NCI-H1417 treated with DMSO at 0.1 percent for 48 hours (cell line): ENCODE results near the gene LRRC31.

Experiments
- DNase-seq: peaks from one replicate; lab custom pipeline; 2025; lab: John Stamatoyannopoulos, UW

The LRRC31 gene

DNA sequence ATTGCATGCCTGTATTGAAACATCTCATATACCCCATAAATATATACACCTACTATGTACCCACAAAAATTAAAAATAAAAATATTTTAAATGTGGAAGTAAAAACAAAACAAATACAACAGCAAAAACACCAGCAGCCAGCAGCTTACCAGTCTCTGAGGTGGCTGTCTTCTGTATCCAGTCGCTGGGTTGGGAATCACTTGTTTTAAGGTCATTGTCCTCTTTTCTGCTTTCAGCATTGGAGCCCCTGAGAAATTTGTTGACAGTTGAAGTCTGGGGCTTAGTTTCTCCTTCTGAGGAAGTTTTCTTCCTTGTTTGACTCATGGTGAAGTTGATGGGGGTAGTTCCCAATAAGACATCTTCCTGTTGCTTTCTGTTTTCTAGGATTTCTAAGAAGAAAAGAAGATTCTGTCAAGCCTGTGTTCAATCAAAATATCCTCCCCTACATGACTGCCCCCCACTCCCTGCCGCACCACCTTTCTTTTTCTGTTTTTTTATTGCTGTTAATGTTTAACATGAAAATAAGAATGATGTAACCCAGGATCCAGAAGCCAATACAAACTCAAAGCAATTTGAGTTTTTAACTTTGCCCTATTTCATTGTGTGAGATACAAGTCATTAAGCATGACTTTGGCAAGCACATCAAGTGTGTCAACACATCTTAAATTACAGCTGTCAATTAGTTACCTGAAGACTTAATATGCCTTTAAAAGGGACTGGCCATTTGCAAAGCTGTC is at the start of gene LRRC31:
Gene LRRC31, minus strand, starts transcription at position 452 of the 737 bp plus-strand sequence. Its CDS starts 128 bp downstream, at position 324.
- no peak for DNase-seq

GRCh38 chr3:169914321-169914720 is 44.6 kb upstream of the LRRC31 start:
- no peak for DNase-seq

- no peak for DNase-seq
Observed at GRCh38 chr3:169913323-169913722, 43.6 kb upstream of the LRRC31 start.

DNA sequence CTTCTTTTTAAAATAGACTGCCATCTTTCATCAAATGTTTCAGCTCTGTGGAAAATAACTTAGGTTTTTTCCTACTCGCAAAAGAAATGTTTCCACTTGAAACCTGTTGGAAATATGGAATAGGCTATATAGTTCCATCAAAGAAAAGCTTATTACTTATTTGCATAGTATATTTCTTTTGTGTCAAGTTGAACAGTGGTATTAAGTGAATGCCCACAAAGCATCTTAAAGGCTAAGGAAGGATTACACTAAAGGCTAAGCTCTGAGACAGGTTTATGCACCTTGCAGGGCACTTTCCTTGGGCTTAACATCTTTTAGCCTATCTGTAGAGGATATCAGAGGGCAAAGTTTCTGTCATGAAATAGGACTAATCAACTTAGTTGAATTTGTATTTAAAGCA is 41.5 kb upstream of the LRRC31 start, which contains the start of gene SAMD7:
Gene SAMD7, plus strand, starts transcription at position 301 of the 400 bp plus-strand sequence. CDS start 7,927 bp downstream, outside the sequence.
- DNase-seq: no peak

DNA sequence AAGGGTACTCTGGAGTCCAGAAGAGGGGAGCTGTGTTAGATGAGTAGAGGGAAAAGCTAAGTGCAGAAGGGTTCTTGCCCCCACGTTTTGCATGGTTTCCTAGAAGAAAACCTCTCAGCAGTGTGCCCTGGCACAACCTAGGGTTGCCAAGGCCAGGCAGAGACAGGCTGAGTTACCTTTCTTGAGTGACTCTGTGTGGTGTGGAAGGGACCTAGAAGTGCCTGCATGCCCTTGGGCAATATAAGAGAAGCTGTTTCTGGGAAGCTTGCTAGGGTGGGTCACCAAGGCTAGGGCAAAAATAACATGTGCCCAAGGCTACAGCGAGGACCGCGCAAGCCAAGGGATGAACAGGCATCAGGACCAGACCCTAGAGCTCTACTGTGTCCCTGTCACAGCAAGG is 38.2 kb upstream of the LRRC31 start:
- DNase-seq: no peak

- DNase-seq: no peak
Observed at GRCh38 chr3:169907476-169907875, 37.7 kb upstream of the LRRC31 start.

GRCh38 chr3:169905404-169905803 is 35.7 kb upstream of the LRRC31 start:
- no peak for DNase-seq

GRCh38 chr3:169901453-169901852 is 31.7 kb upstream of the LRRC31 start:
- no peak for DNase-seq

GRCh38 chr3:169897284-169897683 is 27.5 kb upstream of the LRRC31 start:
- no peak for DNase-seq

DNA sequence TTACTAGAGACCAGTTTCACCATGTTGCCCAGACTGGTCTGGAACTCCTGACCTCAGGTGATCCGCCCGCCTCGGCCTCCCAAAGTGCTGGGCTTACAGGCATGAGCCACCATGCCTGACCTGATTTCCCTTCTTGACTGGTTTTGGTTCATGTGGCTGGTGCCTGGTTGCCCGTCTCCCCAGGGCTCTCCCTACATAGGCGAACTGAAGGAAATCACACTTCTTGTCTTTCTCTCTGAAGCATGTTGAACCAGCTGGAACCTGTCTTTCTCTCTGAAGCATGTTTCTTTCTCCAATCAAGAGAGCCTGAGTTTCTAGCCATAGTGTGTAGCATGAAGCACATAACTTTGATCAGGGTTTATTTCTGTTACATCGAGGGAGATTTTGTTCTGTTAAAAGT is 25.3 kb upstream of the LRRC31 start:
- no peak for DNase-seq

- no peak for DNase-seq
Observed at GRCh38 chr3:169894110-169894509, 24.4 kb upstream of the LRRC31 start.

- no peak for DNase-seq
Observed at GRCh38 chr3:169891886-169892285, 22.2 kb upstream of the LRRC31 start.

DNA sequence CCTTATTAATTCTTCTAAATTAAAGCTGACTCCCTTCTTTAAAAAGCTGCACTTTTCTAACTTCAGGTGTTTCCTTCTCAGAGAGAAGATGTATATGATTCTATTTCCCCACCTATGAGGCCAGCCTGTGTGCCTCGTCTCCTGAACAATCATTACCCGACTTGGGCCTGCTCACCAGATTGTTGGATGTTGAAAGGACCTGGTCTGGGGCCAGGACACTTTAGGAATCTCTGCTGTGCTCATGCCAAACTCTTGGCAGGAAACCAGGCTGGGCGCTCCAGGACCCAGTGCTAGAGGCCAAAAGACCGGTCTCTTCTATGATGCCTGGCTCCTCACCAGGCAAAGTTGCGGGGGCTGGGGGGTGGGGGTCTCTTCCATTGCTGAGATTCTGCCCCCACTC is 16.9 kb upstream of the LRRC31 start:
- no peak for DNase-seq

GRCh38 chr3:169880576-169881250 is 11.0 kb upstream of the LRRC31 start:
- DNase-seq: no peak

- DNase-seq: no peak
Observed at GRCh38 chr3:169879845-169880575, 10.3 kb upstream of the LRRC31 start.

- DNase-seq: no peak
Observed at GRCh38 chr3:169879013-169879557, 9.3 kb upstream of the LRRC31 start.

DNA sequence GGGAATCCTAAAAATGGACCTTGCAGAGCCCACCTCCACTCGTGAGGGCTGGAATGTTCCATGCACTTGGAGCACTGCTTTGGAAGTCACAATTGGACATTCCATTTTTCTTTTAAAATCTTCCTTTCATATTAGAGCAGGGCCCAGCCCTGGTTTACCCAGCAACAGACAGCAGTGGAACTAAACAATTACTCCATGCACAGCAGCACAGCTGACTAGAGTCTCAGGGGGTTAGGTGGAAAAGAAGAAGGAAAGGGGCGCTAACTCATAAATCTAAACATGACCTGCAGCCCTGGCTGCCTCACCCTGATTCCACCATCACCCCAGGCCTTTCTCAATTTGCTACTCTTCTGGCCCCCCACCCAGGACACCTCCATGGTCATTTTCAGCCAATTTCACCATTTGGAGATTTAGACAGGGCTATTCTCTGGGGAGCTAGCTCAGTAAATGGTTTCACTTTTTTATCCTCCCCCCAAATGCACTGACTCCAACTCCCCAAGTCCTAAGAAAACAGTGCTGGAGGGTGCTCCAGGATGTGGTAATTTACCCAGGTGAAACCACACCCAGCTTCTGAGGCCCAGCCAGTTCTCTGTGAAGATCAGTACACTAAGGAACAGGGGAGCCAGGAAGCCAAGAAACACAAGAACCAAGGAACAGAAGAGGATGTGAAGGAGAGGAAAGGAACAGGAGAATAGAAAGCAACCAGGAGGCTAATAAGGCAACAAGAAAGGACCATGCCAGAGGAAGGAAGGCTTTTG is 1.6 kb upstream of the LRRC31 start:
- no peak for DNase-seq

- no peak for DNase-seq
Observed at GRCh38 chr3:169868369-169868768, 1.4 kb downstream of the LRRC31 start.

- DNase-seq: no peak
Observed at GRCh38 chr3:169867584-169868210, 2.0 kb downstream of the LRRC31 start.

GRCh38 chr3:169865176-169865767 is 4.5 kb downstream of the LRRC31 start:
- no peak for DNase-seq

DNA sequence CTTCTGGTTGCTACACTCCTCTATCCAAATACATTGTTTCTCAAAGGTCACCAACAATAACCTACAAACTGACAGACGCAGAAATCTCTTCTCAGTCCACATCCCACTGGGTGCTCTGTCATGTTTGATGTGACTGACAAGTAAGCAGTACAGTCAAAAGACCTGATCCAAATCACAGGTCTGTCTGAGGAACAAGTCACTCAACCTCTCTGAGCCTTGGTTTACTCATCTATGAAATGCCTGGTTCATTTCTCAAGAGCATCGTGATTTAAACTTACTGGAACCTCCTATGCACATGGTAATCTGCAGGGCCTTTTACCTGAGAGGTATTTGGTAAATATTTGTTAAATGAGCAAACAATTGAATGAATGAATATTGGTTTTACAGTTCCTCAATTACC is 5.5 kb downstream of the LRRC31 start:
- no peak for DNase-seq
